GM19351 (cell line): Measurements from ENCODE around the gene PKNOX1.
"Not testable (repeated sequence)": the region's sequence is repeated elsewhere in the genome, so short reads cannot be mapped to it uniquely, and the experiment has no call there.

ENCODE experiments used
- ATAC-seq: cut with Tn5 transposase; IDR thresholded peaks from one replicate; pipeline ENCODE4 v1.9.1; 2021; ENCODE audit warnings: mild to moderate bottlenecking, moderate library complexity; ENCODE audit not compliant: unreplicated experiment

PKNOX1 gene

DNA sequence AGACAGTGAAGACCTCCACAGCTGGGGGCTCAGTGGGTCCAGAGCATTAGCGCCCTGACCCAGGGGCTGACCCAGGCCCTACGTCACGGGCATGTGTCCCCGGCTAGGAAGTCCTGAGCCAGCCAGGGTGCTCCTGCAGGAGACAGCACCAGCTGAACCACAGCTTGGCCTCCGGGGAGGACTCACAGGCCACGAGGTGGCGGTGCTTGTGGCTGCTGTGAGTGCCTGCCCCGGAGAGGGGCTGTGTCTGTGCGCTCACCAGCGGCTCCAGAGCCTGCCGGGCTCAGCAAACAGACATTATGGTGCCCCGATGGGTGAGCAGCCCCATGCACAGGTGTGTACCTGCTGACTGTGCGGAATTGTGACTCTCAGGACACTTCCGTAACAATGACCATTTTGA, 70.2 kb downstream of the PKNOX1 start:
- ATAC-seq, result not testable (repeated sequence)

DNA sequence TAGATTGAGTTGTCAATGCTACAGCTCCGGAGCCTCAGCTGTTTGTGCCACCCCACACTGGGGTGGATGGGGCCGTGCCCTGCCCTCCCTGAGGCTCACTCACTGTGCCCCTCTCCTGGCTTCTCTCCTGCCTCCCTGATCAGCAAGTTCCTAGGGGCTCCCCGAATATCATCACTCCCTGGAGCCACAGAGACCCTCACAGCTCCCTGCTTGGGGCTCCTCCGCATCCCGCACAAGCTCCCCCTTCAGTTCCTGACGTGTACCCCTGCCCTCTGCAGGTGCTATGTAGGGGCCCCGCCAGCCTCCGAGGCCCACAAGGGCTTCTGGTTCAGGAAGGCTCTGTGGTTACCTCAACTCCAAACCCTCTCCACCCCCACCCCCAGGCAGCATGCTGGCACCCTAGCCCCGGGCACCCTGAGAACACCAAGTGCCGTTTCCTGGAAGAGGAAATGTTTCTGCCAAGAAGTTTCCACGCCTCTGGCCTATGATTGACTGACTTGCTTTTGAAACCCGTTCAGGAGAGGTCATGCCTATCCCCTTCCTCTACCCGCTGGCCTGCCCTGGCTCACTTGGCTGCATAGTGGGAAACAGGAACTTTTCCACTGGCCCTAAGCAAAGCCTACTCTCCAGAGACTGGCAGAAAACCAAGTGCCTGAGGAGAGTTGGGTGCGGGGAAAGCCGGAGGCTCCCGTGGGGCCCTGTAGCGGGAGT, 71.0 kb downstream of the PKNOX1 start:
- ATAC-seq, result not testable (repeated sequence)

- not testable (repeated sequence) for ATAC-seq
Observed at GRCh38 chr21:43045876-43046821, 71.8 kb downstream of the PKNOX1 start.

DNA sequence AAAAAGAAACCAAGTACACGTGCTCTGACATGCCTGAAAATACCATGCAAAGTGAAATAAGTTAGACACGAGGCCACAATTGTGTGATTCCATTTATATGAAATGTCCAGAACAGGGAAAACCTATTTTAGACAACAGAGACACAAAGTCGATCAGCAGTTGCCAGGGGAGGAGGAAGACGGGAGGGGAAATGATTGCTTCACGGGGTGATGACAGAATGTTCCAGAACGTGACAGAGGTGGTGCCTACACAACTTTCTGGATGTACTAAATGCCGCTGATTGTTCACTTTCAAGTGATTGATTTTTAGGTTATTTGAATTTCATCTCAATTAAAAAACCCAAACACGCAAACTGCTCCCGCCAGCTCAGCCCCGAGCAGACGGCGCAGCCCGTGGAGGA, 78.8 kb downstream of the PKNOX1 start:
- not testable (repeated sequence) for ATAC-seq

DNA sequence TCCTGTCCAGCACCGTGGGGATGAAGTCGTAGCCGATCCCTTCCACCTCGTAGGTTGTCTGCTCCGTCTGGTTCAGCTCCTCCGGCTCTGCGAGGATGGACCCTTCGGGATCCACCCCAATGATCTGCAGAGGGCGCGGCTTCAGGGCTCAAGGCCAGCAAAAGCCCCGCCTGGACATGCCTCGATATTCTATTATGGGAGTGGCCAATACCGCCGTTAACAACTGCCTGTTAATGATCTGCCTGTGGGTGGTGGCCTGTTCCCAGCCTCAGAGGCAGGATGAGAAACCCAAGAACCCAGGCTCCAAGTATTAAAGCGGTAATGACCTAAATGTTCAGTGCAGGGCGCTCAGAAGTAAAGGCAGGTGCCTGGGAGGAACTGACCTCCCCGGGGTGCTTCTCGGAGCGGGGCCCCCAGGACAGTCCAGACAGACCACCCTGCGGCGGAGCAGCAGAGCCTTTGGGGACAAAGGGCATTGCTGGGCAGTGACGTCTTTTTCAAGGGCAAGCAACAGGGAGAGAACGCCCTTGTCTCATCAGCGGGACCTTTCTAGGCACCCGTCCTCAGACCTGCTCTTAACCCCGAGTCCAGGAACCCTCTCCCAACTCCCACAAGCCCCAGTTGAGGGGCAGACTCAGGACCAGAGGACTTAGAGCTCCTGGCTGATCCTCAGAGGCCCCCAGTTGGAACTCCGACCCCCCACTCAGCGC, 88.7 kb downstream of the PKNOX1 start:
- ATAC-seq, result not testable (repeated sequence)

DNA sequence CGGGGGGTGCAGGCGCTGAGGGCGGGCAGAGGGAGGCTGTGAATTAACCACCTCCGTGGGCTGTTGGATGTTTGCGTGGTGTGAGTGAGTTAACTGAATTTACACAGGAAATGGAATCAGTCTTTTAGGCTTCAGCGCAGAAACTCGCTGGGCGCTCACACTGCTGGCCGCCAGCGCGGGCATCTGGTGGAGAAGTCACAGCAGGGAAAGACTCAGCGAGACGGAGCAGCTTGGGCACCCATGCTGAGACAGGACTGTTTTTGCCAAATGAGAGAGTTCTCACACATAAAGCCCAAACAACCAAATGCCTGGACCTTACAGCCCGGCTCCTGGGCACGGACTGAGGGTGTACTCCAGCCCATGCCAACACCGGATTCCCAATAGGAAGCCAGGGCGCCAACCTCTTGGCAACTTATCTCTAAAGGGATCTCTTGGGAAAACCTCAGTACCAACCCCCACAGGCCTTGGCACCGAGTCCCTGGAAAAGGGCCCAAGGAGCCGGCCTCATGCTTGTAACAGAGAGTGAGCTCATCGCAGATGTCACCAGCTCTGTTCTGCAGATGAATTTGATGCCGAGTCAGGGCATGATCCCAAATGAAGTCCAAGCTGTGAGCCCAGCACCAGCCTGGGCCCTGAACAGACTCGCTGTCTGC, 90.0 kb downstream of the PKNOX1 start:
- not testable (repeated sequence) for ATAC-seq

GRCh38 chr21:43065991-43066390, 91.6 kb downstream of the PKNOX1 start:
- ATAC-seq, result not testable (repeated sequence)

DNA sequence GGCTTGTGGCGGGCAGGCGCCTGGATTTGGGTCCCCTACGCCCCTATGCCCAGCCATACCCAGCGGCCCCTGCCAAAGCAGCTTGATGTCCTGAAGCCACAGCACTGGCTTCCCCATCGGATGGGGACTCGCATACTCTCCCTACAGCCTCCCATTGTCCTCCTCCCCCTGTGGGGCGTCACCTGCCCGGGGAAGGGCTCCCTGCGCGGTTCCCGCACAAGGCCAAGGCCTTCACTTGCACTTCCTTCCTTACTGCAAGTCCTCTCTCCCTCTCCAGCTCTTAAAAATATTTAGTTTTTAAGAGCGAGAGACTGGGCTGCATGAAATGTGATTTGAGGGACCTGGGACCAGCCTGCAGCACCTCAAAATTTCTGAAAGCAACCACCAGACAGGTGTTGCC, 92.3 kb downstream of the PKNOX1 start:
- not testable (repeated sequence) for ATAC-seq

GRCh38 chr21:43068065-43068464, 93.7 kb downstream of the PKNOX1 start:
- not testable (repeated sequence) for ATAC-seq

DNA sequence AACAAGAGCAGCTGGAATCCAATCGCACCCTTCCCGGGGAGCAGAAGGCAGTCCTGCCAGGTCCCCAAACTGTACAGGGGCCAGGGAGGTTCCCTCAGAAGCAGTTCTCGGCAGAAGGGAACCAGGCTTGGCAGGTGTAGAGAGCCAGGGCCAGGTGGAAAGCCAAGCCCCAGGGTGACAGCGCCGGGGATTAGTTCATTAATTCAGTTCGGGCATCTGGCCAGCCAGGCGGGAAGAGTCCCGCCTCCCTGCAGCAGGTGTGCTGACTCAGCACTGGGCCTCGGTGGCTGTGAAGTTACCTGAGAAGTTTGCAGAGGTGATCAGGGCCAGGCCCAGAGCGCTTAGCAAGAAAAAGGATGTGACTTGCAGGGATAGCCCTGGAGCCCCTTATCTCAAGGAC, 95.3 kb downstream of the PKNOX1 start:
- not testable (repeated sequence) for ATAC-seq

DNA sequence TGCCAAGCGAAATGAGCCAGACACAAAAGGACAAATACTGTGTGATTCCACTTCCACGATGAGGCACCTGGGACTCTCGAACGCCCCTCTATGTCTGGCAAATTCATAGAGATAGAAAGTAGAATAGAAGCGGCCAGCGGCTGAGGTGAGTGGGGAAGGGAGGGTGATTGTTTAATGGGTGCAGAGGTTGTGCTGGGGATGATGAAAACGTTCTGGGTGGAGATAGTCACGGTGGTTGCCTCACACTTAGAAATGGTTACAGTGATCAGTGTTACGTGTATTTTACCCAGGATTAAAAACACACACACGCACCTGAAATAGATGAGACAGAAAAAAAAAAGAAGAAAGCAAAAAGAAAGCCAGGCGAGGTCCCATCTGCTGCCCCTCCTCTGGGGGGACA, 98.4 kb downstream of the PKNOX1 start:
- ATAC-seq, result not testable (repeated sequence)

DNA sequence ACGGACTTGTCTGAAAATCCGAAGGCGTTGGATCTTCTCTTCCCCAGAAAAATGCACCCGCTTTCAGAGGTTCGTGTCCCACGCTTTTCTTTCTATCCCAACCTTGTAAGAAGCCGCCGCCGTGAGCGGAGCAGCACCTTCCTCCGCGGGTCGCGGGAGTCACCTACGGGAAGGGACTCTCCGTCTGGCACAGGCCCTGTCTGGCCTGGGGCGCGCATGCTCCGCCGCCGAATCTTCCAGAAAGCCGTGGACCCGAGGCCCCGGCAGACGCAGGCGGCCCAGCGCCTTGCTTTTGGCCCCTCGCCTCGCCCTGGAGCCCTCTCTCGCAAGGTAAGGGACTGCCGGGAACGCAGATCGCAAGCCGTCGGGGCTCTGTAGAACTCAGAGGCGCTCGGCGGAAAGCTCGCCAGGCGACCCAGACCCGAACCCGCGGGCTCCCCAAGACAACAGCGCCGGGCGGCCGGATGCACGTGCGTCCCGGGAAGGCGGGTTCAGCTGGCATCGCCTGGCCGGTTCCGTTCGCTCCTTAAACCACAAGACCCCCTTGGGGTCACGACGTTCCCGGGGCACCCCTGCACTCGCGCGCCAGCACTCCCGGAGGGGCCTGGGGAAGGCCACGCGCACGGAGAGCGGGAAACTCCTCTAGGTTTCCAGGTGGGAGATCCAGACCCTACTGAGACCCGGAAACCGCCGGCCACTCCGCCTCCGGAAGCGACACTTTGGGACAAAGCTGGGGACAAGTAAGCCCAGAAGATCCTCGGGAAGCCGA, 100.2 kb downstream of the PKNOX1 start:
- not testable (repeated sequence) for ATAC-seq

- ATAC-seq, result not testable (repeated sequence)
Observed at GRCh38 chr21:43075170-43076022, 101.0 kb downstream of the PKNOX1 start, which contains the start of gene CBS. Gene CBS, minus strand, starts transcription at chr21:43075835. Its CDS starts 3,642 bp downstream, at chr21:43072193.

- ATAC-seq, result not testable (repeated sequence)
Observed at GRCh38 chr21:43076023-43076637, 101.8 kb downstream of the PKNOX1 start.

- not testable (repeated sequence) for ATAC-seq
Observed at GRCh38 chr21:43076643-43077042, 102.3 kb downstream of the PKNOX1 start.

DNA sequence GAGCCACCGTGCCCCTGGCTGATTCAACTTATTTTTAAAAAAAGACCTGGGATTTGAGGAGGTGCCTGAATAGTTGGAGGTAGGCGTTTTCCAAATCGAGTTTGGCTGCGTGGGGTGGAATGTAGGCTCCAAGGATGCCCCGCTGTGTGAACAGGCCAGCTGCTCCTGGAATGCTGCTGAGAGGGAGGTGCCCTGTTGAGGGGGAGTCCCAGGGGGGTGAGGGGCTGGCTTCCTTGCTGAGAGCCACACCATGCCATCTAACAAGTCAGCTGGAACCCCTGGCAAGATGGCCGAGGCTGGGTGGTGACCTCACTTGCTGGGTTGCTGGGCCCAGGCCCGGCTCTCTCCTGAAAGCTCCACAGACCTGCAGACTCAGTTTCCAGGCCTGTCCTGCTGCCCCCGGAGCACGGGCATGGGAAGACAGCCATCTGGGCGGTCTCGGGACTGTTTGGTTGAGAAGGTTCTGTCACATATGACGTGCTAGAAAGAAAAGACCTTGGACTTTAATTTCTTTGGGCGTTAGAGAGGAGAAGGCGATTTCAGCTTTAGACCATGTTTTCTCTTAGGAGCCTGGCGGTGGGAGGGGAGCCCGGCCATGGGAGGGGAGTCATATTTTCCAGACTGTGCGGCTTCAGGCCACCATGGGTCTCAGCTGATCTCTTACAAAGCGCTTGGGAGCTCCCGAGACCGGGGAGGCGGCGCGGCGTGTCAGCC, 108.4 kb downstream of the PKNOX1 start:
- not testable (repeated sequence) for ATAC-seq
